Panc1 (cell line): ENCODE data around the gene VAC14. TPM values are rescaled to one million over a fixed set of nuclear protein-coding genes. Genes with fewer than 3 reads are reported as not detected.

Source experiments
- ATAC-seq: fragments of 200-7000 bp; cut with Tn5 transposase; 2 replicates; pipeline ENCODE4 v1.9.1; 2020; ENCODE audit warnings: mild to moderate bottlenecking, moderate library complexity
- BruUV-seq: library from RNA; stranded (reverse); fragments of 400-500 nt; replicated peaks from 2 replicates; lab custom pipeline; 2021; lab: Mats Ljungman, UMichigan
- CTCF ChIA-PET: fragments of 300-600 bp; sonication (Branson Sonifier 250); formaldehyde crosslinking; loops from one replicate; lab custom pipeline; 2022; ENCODE audit warnings: antibody characterized with exemption; lab: Charles Lee
- POLR2A ChIA-PET: fragments of 300-600 bp; sonication (Branson Sonifier 250); formaldehyde crosslinking; loops from one replicate; lab custom pipeline; 2022; ENCODE audit warnings: antibody characterized with exemption; lab: Charles Lee
- DNase-seq: peaks from one replicate; pipeline ENCODE4 v3.0.0-alpha.2; 2010; ENCODE audit warnings: low read depth, low spot score
- H3K27ac ChIP-seq: 2 replicates; pipeline ENCODE4 v1.5.1; 2011; ENCODE audit warnings: mild to moderate bottlenecking, low read length, inconsistent platforms
- H3K27me3 ChIP-seq: fragments of 200-500 bp; sonication (Bioruptor generic); 2 replicates; pipeline ENCODE4 v1.6.0; 2014; ENCODE audit warnings: low read length, inconsistent platforms; ENCODE audit not compliant: control insufficient read depth, insufficient read depth
- H3K36me3 ChIP-seq: fragments of 200-500 bp; sonication (Bioruptor generic); 2 replicates; pipeline ENCODE4 v1.5.1; 2014; ENCODE audit warnings: inconsistent platforms, mild to moderate bottlenecking, low read length, moderate library complexity; ENCODE audit not compliant: control insufficient read depth, insufficient read depth
- H3K4me1 ChIP-seq: 2 replicates; pipeline ENCODE4 v1.5.1; 2011; ENCODE audit warnings: inconsistent platforms, mild to moderate bottlenecking, low read length, moderate library complexity; ENCODE audit not compliant: control insufficient read depth, insufficient read depth
- H3K4me3 ChIP-seq, 2 experiments: 2 replicates each; pipeline ENCODE4 v1.5.1; 2011 to 2012; ENCODE audit warnings: low read depth in 2 of 2, low read length in 2 of 2, mild to moderate bottlenecking in 2 of 2, inconsistent platforms in 1 of 2, moderate library complexity in 1 of 2
- H3K9me3 ChIP-seq: fragments of 200-500 bp; sonication (Bioruptor generic); 2 replicates; pipeline ENCODE4 v1.5.1; 2014; ENCODE audit warnings: low read depth, mild to moderate bottlenecking, inconsistent platforms, low read length, moderate library complexity; ENCODE audit not compliant: control insufficient read depth, insufficient read depth
- POLR2AphosphoS5 ChIP-seq: IDR thresholded peaks from 2 replicates; pipeline ENCODE4 v1.6.1; 2012; ENCODE audit warnings: mild to moderate bottlenecking, low read depth, low read length, moderate library complexity
- SIN3A ChIP-seq: IDR thresholded peaks from 2 replicates; pipeline ENCODE4 v1.6.1; 2012; ENCODE audit warnings: low read depth, mild to moderate bottlenecking, low read length, moderate library complexity, borderline replicate concordance; ENCODE audit not compliant: insufficient read depth
- TCF7L2 ChIP-seq: IDR thresholded peaks from 2 replicates; pipeline ENCODE4 v1.6.1; 2011; ENCODE audit warnings: mild to moderate bottlenecking, low read depth, low read length, inconsistent platforms
- in situ Hi-C: cut with HindIII; loops from 2 replicates; pipeline ENCODE4 v1.10.0; 2016; ENCODE audit warnings: low sequenced_read_pairs, low pct_unique_long_range_greater_than_20kb
- intact Hi-C: fragments of 100-400 bp; cut with micrococcal nuclease; formaldehyde crosslinking; loops from one replicate; pipeline ENCODE4 v1.10.0; 2022; ENCODE audit not compliant: unreplicated experiment
- total RNA-seq: library from RNA; stranded (reverse); gene quantifications from one replicate; pipeline ENCODE4 v1.2.1, GENCODE V29; 2021; ENCODE audit not compliant: unreplicated experiment
- TF ChIP-seq, protein P1 (sequence below): fragments of 450-650 bp; IDR thresholded peaks from 2 replicates; pipeline ENCODE4 v1.5.1; 2017; ENCODE audit warnings: mild to moderate bottlenecking
- TF ChIP-seq, protein P2 (sequence below), 2 experiments: IDR thresholded peaks; 2 replicates each; pipeline ENCODE4 v1.6.1; 2011 to 2012; ENCODE audit warnings: low read depth in 2 of 2, control low read depth in 1 of 2, low read length in 1 of 2, mild to moderate bottlenecking in 1 of 2, moderate library complexity in 1 of 2; ENCODE audit not compliant: insufficient read depth in 1 of 2

The VAC14 gene
- total RNA-seq, 1 experiment from 2014 or later: 37.9 TPM

DNA sequence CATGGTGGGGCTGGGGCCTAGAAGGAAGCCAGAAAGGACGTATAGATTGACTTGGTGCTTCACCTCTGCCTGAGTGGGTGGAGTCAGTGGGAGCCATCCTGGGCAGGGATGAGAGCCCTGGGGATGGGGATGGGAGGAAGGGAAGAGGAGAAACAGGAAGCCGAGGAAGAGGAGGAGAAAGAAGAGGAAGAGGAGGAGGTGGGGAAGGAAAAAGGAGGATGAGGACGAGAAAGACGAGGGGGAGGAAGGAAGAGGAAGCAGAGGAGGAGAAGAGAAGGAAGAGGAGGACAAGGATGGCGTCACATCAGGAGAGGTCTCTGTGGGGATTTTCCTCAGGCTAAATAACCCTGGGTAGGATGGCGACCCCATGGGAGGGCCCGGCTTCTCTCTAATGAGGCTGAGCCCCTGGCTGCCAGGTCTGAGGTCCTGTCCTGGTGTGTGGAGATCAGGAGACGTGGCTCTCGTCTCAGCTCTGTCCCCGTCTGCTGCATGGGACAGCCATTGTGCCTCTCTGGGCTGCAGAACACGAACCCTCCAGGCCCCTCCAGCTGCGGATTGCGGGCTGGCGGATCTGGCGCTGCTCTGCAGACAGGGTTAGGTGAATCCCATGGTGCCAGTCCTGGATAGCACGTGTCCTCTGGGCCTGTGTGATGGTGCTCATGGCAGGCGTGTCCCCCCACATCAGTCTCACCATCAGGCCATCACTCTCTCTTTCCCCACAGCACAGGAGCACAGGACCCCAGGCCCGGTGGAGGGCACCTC, 79.6 kb downstream of the VAC14 start:
- intact Hi-C loops: no loop called here
- H3K36me3 ChIP-seq: no peaks in the 10 kb centered on the region
- ATAC-seq (no peak), DNase-seq (no peak)
- no peaks in the 10 kb centered on the region for H3K9me3 ChIP-seq
- POLR2A ChIA-PET: no interaction called here
- no peaks in the 10 kb centered on the region for H3K4me1 ChIP-seq
- TF ChIP-seq, protein P1, sequence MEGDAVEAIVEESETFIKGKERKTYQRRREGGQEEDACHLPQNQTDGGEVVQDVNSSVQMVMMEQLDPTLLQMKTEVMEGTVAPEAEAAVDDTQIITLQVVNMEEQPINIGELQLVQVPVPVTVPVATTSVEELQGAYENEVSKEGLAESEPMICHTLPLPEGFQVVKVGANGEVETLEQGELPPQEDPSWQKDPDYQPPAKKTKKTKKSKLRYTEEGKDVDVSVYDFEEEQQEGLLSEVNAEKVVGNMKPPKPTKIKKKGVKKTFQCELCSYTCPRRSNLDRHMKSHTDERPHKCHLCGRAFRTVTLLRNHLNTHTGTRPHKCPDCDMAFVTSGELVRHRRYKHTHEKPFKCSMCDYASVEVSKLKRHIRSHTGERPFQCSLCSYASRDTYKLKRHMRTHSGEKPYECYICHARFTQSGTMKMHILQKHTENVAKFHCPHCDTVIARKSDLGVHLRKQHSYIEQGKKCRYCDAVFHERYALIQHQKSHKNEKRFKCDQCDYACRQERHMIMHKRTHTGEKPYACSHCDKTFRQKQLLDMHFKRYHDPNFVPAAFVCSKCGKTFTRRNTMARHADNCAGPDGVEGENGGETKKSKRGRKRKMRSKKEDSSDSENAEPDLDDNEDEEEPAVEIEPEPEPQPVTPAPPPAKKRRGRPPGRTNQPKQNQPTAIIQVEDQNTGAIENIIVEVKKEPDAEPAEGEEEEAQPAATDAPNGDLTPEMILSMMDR: no peak
- TF ChIP-seq, protein P2, sequence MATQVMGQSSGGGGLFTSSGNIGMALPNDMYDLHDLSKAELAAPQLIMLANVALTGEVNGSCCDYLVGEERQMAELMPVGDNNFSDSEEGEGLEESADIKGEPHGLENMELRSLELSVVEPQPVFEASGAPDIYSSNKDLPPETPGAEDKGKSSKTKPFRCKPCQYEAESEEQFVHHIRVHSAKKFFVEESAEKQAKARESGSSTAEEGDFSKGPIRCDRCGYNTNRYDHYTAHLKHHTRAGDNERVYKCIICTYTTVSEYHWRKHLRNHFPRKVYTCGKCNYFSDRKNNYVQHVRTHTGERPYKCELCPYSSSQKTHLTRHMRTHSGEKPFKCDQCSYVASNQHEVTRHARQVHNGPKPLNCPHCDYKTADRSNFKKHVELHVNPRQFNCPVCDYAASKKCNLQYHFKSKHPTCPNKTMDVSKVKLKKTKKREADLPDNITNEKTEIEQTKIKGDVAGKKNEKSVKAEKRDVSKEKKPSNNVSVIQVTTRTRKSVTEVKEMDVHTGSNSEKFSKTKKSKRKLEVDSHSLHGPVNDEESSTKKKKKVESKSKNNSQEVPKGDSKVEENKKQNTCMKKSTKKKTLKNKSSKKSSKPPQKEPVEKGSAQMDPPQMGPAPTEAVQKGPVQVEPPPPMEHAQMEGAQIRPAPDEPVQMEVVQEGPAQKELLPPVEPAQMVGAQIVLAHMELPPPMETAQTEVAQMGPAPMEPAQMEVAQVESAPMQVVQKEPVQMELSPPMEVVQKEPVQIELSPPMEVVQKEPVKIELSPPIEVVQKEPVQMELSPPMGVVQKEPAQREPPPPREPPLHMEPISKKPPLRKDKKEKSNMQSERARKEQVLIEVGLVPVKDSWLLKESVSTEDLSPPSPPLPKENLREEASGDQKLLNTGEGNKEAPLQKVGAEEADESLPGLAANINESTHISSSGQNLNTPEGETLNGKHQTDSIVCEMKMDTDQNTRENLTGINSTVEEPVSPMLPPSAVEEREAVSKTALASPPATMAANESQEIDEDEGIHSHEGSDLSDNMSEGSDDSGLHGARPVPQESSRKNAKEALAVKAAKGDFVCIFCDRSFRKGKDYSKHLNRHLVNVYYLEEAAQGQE (IDR thresholded peaks at IDR 0.05; ENCODE audit: insufficient read depth in 1 of 2, low read depth in 2 of 2, low read length in 1 of 2): no peak
- TF ChIP-seq TCF7L2: no peak
- TF ChIP-seq POLR2AphosphoS5: no peak
- TF ChIP-seq SIN3A: no peak
- no TSS peak for BruUV-seq
- no peak overlapping the region for H3K27ac ChIP-seq
- CTCF ChIA-PET: no interaction called here
- no peaks in the 10 kb centered on the region for H3K27me3 ChIP-seq
- no peak overlapping the region for H3K4me3 ChIP-seq
- in situ Hi-C loops: no loop called here

DNA sequence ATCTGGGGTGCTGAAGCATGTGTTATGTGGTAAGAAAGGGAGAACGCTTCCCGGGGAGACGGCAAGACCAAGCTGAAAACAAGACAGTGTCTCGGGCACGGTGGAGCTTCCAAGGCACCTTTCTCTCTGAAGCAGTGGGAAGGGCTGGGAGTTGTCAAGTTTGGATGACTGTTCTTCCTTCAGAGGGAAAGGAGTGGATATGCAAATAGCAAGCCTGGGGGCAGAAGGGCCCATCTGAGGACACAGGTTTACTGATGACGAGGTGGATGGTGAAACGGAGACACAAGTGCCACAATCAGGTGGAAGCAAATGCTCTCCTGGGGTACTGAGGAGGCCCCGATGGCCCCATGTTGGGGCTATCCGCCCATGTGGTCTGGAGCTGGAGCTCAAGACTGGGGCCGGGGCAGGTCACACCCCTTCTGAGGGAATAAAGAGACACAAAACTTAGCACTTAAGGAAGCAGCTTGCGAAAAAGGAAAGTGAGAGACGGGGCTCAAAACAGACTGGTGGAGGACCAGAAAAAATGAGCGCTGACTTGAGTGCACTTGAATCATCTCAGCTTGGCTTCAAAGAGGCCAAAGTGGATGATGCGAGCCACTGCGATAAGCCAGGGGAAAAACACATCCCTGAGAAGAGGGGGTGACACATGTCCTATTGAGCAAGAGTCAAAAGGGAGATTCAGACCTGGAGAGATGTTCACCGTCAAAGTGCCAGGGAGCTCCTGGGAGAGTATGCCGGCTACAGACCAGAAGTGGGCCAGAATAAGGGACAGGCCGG, 80.3 kb downstream of the VAC14 start:
- no peak overlapping the region for H3K4me3 ChIP-seq
- no peak for ATAC-seq
- no peak for TF ChIP-seq TCF7L2
- no peak for TF ChIP-seq POLR2AphosphoS5
- TF ChIP-seq, protein P1: no peak
- TF ChIP-seq, protein P2 (IDR thresholded peaks at IDR 0.05; ENCODE audit: insufficient read depth in 1 of 2, low read depth in 2 of 2, low read length in 1 of 2): no peak
- TF ChIP-seq SIN3A: no peak
- H3K27me3 ChIP-seq: no peaks in the 10 kb centered on the region
- BruUV-seq: no TSS peak
- intact Hi-C loops: no loop called here
- no peaks in the 10 kb centered on the region; the same call in 1 of the 2 replicates for H3K4me1 ChIP-seq
- H3K27ac ChIP-seq: no peak overlapping the region
- POLR2A ChIA-PET: no interaction called here
- CTCF ChIA-PET: no interaction called here
- in situ Hi-C loops: no loop called here
- H3K36me3 ChIP-seq: no peaks in the 10 kb centered on the region
- DNase-seq: no peak
- no peaks in the 10 kb centered on the region for H3K9me3 ChIP-seq
